CD4-positive, alpha-beta T cell treated with Interferon alpha-2 for 1 hour (primary cell): ENCODE measurements around the gene TREH.

Experiments
- DNase-seq, 2 donors: peaks; one replicate each; pipeline ENCODE4 v3.0.0-alpha.2; 2020 to 2022

TREH gene

DNA sequence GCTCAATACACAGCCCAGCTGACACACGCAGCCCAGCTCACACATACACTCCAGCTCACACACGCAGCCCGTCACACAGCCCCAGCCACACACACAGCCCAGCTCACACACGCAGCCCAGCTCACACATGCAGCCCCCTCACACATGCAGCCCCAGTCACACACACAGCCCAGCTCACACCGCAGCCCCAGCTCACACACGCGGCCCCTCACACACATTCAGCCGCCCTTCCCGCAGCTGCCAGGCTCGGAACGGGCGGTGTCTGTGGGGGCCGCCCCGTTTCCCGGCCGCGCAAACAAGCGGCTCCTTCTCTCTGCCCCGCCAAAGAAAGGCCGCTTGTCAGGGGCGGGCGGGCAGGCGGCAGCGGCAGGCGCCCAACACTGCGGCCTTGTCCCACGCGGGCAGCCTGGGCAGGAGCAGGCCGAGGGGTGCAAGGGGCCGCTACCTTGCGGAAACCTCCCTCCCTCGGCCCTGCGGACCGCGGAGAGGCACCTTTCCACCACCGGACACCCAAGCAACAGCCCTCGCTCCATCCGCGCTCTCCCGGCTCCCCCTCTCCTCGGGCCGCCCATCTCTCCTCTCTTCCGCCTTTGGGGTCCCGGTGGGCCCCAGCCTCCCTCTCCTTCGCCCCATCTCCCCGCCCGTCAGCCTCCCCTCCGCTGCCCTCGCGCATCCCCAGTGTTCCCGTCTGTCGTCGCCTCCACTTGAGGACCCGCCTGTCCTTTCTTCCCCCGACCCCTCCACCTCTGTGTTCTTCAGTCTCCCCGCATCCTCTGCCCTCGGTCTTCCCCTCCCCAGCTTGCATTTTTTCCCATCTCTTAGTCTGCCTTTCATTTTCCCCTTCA, 69.8 kb downstream of the TREH start:
- peak in 1 of 2 donors; percentile 43 for DNase-seq

DNA sequence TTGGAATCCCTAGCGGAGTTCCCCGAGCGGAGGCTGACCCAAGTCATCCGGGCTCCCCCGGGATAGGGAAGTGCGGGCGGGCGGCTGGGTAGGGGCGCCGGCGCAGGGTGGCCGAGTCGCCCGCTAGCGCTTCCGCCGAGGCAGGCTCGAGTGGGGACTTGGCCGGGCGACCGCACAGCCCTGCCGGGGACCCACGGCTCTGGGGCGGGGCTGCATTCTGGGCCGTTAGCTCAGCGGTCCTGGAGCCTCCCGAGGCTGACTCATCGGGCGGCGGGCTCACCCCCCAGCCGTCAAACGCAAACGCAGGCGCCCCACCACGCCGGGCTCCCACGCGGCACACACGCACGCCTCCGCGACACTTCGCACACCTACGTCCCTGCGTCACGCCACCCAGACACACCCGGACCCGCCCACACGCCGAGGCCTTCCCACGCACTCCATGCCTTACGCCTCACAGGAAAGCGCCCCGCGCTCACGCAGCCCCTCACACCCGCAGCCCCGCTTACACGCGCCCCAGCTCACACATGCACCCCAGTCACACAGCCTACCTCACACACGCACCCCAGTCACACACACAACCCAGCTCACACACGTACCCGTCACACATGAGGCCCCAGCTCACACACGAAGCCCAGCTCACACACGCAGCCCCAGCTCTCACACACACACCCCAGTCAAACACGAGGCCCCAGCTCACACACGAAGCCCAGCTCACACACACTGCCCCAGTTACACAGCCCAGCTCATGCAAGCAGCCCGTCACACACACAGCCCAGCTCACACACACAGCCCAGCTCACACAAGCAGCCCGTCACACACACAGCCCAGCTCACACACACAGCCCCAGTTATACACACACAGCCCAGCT, 70.9 kb downstream of the TREH start:
- peak; percentile 84 to 86 for DNase-seq

DNA sequence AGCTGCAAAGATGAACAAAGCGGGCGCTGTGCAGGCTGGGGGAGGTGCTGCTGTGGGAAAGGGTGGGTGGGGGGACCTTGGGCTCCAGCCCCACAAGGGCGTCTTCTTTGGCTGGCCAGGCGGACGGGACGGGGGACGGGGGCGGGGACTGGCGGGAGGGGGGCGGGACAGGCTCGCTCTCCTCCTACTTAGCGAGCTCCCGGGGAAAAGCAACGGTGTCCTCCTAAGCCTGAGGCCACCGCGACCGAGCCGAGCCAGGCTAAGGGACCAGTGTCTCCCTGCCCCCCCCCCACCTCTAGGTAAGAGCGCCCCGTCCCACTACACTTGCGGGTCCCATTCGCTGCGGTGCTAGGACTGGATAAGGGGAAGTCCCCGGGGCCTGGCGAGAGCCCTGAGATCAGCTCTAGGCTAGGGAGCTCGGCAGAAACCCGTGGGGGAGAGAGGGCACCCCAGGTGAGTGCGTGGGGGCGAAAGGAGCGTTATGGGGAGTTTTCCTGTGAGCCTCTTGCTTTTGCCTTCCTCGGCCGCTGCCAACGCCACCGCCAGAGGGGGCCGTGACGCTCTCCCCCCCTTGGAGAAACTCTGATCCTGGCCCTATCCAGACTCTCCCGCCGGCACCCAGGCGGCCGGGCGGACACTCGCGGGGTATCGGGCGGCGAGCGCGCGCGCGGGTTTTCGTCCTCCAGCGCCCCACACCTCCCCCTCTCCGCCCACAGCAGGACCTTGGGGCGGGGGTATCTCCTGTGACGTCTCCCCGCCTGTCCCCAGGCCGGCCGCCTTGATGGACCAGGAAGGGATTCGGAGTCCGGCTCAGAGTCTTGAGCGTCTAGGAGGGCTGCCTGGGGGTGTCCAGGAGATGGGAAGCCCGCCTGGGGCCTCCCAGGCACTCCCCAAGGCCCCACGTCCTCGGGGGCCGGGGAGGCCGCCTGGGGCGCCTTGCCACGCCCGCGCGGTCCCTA, 71.8 kb downstream of the TREH start, which contains the start of gene PHLDB1:
TSS of gene PHLDB1 (plus strand) at position 215 of the 959 bp plus-strand sequence. CDS start 6,222 bp downstream, outside the sequence.
- peak; percentile 25 to 55 for DNase-seq
